Measurements from ENCODE around the gene NRG3.

GRCh38 chr10:82768040-82768439, 893.0 kb downstream of the NRG3 start:
- TF ChIP-seq, protein P1, sequence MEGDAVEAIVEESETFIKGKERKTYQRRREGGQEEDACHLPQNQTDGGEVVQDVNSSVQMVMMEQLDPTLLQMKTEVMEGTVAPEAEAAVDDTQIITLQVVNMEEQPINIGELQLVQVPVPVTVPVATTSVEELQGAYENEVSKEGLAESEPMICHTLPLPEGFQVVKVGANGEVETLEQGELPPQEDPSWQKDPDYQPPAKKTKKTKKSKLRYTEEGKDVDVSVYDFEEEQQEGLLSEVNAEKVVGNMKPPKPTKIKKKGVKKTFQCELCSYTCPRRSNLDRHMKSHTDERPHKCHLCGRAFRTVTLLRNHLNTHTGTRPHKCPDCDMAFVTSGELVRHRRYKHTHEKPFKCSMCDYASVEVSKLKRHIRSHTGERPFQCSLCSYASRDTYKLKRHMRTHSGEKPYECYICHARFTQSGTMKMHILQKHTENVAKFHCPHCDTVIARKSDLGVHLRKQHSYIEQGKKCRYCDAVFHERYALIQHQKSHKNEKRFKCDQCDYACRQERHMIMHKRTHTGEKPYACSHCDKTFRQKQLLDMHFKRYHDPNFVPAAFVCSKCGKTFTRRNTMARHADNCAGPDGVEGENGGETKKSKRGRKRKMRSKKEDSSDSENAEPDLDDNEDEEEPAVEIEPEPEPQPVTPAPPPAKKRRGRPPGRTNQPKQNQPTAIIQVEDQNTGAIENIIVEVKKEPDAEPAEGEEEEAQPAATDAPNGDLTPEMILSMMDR (IDR thresholded peaks at IDR 0.05; ENCODE audit: insufficient read depth, low read length): no peak
- TF ChIP-seq GABPA (IDR thresholded peaks at IDR 0.05; ENCODE audit: low read depth) (no peak), POLR2AphosphoS5 (IDR thresholded peaks at IDR 0.05; ENCODE audit: low read depth) (no peak), REST (IDR thresholded peaks at IDR 0.05; ENCODE audit: insufficient replicate concordance, low read depth) (no peak)
